Stimulated activated CD4-positive, alpha-beta T cell treated with anti-CD3 and anti-CD28 coated beads, TNF-alpha, amount 100 ng/mL, for 24 hours (primary cell): ENCODE results near the gene SPRR2E.
"Not testable (repeated sequence)": the region's sequence is repeated elsewhere in the genome, so short reads cannot be mapped to it uniquely, and the experiment has no call there.

ENCODE experiments used
- DNase-seq, 3 experiments: peaks; one replicate each; pipeline ENCODE4 v3.0.0-alpha.2; 2020; ENCODE audit warnings: low read depth in 3 of 3

Gene SPRR2E

DNA sequence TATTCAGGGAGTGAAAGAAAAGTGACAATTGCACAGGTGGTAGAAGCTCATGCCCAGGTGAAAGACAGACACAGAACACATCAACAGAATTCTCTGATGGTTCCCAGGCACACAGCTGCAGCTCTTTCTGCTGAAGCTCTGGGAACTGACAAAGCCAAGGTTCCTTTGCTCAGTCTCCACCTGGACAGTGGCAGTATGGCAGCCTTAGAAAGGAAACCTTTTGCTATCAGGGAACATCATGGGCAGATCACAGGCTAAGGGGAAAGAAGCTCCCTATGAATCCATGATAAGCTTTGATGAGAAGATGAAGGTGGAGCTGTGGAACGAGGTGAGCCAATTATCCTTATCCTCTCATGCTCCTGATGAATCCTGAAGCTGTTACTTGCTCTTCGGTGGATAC, 24.1 kb downstream of the SPRR2E start:
- no peak for DNase-seq

DNA sequence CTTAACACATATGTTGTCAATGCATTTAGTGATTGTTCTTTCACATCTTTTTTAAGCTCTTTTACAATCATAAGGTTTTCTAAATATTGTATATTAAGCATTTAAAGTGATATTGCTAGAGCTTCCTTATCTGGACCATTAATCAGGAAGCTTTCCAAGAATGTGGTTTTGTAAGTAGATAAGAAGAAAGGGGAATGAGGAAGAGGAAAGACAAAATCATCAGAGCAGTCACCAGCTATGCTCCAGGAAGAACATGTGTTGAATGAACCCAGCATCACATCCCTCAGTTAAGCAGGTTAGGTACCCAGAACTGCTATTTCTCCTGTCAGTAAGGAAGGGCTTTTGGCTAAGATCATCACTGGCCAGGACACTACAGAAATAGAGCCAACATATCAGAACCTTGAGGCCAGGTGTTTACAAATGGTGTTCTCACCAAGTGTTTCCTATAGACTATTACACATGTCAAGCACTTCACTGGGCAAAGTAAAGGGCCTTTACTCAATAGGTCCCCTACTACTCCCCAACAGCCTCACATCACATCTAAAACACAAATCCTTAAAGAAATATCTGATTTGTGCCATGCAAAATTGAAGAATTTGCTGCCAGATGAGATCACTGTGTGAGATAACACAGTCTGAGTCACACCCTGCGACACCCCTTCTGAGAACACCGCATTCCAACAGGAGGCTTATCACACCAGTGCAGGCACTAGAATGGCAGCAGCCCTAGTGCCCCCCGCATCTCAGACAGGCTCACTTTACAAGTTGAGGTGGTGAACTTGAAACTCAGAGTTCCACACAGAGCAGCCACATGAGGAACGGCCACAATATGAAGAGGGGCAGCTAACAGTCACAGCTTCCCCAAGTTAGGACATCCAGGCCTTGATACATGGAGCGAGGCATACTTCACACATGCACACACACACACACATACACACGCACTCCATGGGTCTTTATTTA, 35.2 kb downstream of the SPRR2E start:
- DNase-seq = no peak

DNA sequence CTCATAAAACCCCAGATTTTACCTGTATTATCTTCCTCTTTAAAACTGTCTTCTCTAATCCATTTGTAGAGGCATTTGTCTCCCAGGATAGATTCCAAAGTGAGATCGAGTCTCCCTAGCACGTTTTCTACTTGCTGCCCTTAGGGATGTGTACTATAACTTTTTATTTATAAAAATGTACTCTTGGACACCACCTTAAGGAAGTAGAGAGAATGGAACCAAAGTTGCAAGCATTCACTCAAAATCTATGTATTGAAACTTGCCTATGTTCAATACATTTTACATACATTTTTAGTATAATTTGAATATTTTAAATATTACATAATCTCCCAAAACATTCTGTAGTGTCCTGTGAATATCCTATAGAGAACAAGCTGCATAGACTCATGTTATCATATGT, 36.2 kb downstream of the SPRR2E start:
- no peak for DNase-seq

DNA sequence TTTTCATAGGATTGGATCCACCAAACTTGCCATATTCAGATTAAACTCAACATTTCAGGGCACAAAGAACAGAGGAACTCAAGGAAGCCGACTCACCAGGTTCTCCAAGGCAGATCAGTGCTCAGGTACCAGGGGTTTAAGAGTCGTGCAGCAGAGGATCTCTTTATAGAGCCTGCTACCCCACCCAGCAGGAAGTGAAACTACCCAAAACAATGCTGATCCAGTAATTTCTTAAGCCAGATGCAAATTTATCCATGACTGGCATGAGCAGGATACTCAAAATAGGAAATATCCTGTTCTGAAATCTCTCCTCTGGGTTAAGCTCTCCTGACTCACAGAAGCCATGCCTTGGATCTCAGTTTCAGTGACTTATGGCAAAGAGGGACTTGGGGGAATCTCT, 37.0 kb downstream of the SPRR2E start, which contains the start of gene SPRR2A:
SPRR2A (minus strand) TSS at position 138 of the 400 bp plus-strand sequence. CDS start 777 bp downstream, outside the sequence.
- DNase-seq = no peak

DNA sequence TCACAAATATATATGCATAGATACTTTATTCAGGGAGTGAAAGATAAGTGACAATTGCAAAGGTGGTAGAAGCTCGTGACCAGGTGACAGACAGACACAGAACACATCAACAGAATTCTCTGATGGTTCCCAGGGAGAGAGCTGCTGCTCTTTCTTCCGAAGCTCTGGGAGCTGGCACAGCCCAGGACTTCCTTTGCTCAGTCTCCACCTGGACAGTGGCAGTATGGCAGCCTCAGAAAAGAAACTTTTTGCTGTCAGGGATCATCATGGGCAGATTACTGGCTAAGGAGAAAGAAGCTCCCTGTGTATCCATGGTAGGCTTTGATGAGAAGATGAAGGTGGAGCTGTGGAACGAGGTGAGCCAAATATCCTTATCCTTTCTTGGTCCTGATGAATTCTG, 38.2 kb downstream of the SPRR2E start:
- not testable (repeated sequence) for DNase-seq

DNA sequence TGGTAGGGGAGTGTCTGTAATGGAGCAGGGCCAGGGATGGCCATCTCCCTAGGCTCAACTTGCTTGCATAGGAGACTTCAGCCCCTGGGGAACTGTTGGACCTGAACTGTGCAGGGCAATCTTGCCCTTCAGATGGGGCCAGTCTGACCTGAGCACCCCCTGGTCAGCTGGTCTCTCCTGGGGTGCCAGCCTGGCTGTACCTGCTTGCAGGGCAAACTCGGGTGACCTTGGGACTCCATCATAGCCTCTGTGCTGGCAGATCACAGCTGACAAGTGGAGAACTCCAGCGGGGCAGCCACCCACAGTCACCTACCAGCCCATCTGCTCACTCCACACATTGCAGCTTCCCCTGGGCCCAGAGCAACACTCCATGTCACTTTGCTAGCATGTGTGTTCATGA, 45.1 kb downstream of the SPRR2E start:
- DNase-seq = no peak
